HG03469 (cell line): ENCODE data around the gene PEX16.

Source experiments
- ATAC-seq: cut with Tn5 transposase; IDR thresholded peaks from one replicate; pipeline ENCODE4 v1.9.1; 2021; ENCODE audit warnings: mild to moderate bottlenecking, moderate library complexity, moderate number of reproducible peaks; ENCODE audit not compliant: unreplicated experiment

The PEX16 gene

DNA sequence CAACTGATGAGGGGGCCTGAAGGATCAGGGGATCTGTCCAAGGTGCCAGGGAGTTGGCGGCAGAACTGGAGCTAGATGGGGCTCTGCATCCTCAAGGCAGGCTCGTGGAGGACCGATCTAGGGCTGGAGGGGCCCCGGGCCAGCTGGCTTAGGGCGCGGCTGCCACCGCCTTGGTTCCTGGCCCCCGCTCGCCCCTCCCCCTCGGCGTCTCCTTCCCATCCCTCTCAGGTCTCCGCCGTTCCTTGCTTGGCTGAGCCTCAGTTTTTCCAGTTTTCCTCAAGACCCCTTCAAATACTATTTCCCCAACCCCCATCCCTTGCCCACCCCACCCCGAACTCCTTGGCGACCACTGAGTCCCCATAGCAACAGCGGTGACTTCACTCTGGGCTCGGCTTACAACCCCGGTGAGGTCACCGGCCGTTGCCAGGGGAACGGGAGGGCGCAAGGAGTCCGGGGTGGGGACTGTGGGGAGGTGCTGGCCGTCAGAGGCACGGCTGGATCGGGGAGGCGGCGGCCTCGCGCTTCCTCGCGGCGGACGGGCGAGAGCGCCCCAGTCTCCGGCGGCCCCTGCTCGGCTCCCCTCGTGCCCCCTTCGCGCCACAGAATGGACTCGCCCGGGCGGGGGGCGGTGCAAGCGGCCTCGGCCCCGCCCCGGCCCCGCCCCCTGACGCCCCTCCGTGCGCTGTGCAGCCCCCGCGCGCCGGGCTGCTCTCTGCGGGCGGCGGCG lies 18.1 kb downstream of the PEX16 start:
- ATAC-seq = no peak

DNA sequence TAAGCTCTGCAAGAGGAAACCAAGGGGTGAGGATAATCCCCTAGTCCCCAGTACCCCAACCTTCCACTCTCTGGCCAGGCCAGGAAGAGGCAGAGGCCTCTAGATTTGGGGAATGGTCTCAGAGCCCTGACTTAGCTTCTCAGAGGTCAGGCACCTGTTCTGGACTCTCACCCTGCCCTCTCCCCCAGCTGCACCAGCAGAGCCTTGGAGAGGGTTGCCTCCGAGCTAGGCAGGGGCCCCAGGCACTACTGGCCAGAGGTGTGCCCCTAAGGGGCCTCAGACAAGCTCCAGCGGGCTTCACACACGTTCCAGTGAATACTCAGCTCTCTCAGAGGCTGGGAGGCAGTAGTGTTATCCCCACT lies 18.6 kb downstream of the PEX16 start:
- no peak for ATAC-seq

DNA sequence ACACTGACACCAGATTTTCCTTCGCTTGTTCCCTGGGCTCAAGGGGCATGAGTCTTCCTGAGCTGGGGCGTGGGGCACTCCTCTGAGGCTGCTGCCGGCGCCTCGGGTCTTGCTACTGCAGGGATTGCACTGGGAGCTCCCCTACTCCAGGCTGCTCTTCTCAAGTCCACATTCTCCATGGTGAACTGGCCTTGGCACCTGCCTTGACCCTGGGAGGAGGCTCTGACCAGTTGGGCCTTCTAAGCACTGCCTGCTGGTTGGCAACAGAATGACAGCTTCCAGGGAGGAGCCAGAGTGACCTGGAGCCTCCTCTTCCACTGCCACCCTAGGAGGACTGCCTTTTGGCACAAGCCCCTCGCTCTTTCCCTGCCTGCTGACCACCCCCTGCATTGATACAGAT lies 20.1 kb downstream of the PEX16 start:
- ATAC-seq = no peak

DNA sequence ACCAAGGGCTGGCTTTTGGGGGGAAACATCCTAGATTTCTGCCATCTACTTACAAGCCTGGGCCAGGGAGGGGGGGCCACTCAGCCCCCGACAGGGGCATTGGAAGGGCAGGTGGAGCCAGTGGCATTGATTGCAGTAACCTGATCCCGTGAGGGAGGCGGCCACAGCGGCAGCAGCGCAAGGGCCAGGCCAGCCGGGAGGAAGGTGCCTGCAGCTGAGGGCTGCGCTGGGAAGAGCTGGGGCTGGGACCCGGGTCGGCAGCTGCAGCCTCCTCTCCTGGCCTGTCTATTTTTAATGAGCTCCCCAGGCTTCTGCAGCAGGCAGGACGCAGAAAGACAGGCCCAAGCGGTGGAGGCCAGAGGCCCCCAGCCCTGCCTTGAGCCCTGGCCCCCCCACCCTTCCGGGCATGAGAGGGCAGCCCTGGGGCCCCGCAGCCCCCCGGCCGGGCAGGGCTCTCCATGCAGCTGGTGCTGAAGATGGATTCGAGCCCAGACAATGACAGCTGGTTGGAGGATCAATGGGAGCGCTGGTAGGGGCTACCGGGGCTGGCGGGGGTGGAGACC lies 21.2 kb downstream of the PEX16 start:
- ATAC-seq = no peak

DNA sequence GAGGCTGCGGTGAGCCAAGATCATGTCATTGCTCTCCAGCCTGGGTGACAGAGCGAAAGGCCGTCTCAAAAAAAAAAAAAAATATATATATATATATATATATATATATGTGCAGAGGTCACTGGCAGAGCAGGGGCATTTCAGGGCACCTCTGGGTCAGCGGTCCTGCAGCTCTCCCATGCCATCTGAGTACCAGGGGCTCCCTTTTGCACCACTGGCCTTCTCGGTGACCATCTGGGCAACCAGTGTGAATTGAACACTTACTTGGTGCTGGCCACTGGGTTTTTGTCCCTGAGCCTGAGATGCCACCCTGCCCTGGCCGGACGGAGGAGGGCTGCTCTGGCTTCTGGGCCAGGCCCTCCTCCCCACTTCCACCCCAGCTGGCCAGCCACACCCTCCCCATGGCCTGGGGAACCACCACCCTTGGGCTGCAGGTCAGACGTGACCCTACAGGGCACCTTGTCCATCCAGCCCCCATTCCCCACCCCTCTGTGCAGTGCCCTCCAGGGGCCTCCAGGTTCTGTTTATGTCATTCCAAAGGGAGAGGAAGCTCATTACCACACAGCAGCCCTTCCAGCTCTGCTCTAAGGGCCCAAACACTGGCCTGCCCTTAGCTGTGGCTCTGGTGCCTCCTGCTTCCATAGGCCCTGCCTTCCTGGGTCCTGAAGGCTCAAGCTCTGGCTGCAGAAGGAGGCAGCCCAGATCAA lies 22.0 kb downstream of the PEX16 start:
- ATAC-seq = no peak

DNA sequence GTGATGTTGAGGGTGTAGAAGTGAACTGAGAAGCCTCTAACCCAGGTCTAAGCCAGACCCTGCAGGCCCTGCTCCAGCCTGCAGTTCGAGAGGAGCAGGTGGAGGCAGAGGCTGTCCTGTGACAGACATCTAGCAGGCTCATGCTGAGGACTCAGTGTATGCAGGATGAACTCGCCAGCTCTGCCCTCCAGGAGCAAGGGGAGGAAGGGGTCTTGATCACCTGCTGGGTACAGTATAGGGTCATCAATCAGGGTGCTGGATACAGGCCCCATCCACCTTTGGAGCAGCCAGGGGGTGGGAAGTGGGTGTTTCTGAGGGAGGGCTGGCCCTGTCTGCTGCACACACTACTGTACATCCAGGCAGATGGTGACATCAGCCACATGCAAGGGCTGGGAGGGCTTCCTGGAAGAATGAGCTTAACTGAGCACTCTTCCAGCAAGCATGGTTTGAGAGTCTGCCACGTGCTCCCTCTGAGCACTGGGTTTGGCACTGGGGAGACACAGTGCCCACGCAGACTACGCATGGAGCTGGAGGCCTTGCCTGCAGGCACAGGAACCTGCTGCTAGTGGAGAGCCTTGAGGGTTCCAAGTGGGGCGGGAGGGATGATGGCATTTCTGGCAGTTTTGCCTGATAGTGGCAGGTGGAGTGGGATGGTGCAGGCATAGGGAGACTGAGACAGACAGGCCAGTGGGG lies 23.0 kb downstream of the PEX16 start:
- ATAC-seq = no peak

DNA sequence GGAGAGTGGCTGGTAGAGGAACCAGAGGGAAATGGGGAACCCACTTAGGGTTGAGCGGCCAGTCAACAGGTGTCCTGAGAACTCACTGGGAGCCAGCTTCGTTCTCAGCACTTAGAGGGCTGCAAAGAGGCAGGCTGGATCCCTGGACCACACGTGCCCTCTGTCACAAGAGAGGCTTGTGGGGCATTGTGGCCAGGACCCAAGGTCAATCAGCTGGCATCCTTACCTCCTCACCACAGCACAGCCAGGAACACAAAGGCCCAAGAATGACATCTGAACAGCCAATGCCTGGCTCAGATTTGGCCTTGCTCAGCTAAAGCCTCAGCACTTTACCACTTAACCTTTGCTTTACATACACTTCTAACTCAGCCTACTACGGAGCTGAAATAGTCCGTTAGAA lies 24.8 kb downstream of the PEX16 start:
- no peak for ATAC-seq

DNA sequence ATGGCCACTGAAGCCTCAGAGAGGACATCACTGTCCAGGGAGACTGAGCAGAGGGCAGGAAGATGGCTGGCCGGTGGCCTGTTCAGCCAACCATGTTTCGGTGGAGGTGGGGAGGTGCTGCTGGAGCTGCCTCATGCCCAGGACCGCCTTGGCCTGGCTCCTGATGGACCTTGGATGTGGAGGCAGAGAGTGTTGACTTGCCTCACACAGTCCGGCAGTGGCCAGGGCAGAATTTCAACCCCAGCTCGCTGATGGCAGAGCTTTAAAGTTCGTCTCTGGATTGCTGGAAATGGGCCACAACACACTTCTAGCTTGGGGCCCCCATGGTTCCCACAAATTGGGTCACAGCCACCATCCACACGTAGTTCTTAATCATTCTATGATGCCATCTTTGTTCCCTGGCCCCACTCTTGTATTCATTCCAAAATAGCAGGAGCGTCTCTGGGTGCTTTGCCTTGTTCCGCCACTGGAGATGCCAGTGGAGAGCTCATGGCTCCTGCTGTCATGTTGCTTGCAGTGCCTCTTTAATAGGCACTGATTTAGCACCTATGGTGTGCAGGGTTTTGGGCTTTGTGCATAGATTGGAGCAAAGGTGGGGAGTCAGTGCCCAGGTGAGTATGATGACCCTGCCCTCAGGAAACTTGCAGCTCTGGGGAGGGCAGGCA lies 26.7 kb downstream of the PEX16 start:
- no peak for ATAC-seq

DNA sequence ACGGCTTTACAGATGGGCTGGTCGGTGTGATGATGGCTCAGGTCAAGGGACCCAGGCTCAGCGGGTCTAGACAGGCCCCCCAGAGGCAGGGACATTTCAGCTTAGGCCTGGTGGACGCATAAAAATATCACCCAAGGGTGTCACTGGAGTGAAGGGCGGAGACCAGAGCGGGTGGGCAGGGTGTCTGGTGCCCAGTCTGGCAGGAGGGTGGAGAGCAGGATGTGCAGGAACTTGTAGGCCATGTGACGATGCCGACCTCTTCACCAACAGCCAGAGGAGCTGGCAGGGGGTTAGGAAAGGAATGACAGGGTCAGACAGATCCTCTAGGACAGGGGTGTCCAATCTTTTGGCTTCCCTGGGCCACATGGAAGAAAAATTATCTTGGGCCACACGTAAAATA lies 27.7 kb downstream of the PEX16 start:
- ATAC-seq = no peak

DNA sequence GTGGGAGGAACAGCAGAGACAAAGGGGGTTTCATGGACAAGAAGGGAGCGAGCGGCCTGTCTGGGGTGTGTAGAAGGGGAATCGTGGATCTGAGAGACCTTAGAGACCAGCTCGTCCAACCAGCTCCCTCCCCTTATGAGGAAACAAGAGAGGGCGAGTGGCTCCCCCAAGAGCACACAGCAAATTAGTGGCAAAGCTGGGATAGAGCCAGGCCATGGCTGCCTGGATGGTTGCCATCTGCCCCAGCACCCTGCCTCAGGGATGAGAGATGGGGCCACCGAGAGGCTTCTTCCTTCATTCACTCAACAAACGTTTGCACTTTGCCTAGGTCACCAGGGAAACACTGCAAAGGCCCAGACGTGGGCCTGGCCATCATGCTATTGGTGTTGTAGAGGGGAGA lies 28.1 kb downstream of the PEX16 start:
- ATAC-seq = no peak

DNA sequence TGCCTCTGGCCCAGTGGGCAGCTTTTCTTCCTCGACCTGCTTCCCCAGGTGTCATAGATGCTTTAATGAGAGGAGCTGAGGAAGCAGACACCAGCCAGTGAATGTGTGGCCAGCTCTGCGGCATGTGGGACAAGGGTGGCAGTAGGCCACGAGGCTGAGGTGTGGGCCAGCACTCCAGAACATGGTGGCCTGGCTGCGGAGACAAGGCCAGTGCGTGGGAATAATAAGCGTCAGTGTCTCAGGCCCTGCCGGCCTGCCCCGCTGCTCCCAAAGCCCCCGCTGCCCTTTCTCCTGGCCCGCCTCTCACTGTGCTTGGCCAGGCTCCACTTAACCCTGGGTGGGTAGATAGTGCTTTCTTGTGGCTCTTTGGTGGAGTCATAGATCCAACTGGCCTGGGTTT lies 30.1 kb downstream of the PEX16 start:
- no peak for ATAC-seq

DNA sequence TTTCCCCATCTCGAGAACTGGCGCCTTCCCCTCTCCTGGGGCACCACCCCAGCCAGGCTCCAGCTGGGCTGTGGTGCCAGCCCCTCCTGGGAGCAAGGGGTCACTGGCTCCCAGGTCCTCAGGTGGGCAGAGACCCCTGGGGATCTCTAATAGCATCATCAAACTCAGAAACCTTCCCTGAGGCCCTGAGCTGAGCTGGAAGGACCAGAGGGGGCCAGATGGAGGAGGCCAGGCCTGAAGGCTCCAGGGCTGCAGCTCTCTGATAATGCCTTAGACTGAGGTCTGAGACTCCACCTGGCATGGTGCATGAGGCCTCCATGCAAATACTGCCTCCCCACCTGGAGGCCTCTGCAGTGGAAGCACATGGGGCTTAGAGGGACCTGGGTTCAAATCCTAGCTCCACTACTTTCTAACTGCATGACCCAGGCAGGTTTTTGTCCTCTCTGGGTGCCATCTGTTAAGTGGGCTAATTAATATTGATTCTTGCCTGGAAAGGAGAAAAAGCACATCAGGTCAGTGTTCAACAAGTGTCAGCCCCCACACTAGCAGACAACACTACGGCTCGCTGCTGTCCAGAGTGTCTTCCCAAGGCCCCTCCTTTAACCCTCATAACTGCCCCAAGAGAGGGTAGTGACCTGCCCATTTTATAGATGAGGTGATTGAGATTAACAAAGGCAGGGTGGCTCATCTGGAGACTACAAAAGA lies 30.7 kb downstream of the PEX16 start:
- no peak for ATAC-seq

DNA sequence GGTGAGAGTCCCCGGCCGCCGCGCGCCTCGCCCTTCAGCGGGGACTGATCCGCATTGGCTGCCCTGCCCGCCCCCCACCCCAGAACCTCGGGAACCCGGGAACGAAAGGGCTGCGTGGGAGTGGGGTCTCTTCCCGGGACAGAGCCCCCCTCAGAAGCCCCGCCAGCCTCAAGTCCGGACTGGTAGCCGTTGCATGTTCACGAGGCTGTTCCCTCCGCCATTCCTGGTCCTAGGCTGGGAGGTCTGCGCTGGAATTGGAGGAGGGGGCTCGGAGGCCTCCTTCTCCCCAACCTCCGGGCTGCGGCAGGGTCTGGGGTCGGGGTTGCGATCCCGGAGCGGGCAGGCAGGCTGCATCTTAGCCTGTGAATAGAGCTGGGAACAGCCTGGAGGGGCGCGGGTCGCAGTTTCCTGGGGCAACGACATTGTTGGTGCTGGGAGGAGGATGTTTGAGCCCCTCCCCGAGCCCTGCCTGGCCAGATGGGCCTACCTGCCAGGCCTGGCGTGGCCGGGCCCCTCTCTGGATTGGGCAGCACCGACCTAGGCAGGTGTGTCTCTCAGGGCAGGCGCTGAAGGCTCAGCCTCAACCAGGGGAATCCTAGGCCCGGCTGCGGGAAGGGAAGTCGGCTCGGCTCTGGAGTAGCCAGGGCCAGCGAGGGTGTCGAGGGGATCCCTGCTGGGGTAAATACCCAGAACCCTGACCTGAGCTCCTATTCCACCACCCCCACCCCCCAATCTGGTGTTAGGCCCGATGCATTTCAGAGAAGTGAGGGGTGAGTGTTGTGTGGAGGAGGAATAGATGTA lies 31.6 kb downstream of the PEX16 start:
- ATAC-seq = no peak

DNA sequence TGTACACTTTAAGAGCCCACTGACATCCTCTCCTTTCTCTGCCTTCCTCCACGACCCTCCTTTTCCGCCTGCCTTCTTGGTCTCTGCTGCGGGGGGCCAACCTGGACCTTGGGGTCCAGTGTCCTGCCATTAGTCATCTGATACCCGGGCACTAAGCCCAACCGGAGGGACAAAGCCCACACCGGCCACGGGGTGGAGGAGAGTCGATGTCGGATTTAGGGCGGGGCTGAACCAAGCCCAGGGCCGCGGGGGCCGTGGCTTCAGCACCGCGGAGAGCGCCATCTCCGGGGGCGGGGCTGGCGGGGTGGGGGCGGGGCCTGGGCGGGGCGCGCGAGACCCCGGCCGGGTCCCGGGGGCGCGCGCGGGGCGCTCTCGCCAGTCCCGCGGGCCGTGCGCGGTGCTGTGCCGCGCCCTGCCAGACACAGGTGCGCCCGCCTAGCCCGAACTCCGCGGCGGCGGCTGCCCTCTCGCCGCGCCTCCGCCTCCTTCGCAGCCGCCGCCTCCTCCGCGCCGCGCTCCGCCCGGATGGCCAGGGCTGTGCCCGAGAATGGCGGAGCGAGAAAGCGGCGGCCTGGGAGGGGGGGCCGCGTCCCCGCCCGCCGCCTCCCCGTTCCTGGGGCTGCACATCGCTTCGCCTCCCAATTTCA lies 32.3 kb downstream of the PEX16 start, which contains the start of gene MAPK8IP1:
Gene MAPK8IP1, plus strand, starts transcription at position 378 of the 647 bp plus-strand sequence. Its CDS starts 170 bp downstream, at position 548.
- no peak for ATAC-seq

DNA sequence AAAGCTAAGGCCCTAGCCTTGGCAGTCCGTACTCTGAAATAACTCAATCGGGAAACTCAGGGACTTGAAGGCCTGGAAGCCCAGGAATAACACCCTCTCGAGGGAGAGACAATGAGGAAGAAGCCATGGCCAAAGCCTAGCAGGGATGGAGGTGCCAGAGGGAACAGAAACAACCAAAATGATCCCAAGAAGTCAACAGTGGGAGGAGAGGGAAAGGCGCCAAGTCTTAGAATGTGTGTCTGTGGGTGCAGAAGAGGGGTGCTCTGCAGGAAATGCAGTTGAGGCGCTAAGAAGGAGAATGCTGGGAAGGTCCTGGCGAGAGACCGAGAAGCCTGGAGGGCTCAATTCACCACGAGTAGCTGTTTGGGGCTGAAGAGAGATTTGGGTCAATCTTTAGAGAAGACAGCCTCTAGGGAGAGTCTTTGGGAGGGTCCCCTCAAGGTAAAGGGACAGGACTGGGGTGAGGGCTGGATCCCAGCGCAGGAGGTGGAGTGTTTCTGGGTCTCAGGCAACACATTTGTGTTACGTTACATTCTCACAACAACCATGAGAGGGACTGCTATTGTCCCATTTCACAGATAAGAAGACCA lies 33.0 kb downstream of the PEX16 start:
- ATAC-seq = no peak

DNA sequence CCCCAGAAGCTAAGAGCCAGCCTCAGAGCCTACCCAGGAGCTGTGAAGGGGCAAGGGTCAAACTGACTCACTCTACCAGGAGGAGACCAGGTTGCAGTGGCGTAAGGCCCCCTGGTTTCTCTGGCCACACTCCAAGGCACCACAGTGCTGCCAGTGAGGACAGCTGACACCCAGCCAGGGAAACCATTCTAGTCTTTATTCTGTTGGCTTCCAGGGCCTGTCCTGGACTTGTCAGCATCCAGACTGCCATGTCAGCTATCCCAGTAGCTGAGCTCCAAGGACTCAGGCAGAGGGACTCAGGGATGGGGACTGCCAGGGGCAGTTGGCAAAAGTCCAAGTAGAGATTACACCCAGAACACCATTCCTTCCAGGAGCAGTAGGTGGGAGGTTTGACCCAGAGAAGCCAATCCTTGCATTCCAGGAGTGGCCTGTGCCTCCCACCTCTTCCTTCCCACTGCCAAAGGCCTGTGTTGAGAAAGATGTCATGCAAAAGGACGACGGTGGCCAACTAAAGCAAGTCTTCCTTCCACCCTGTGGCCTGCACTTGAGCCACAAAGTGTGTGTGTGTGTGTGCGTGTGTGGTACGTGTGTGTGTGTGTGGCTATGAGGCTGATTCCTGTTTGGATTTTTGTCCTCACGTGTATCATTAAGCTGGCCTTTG lies 35.8 kb downstream of the PEX16 start:
- ATAC-seq = no peak

DNA sequence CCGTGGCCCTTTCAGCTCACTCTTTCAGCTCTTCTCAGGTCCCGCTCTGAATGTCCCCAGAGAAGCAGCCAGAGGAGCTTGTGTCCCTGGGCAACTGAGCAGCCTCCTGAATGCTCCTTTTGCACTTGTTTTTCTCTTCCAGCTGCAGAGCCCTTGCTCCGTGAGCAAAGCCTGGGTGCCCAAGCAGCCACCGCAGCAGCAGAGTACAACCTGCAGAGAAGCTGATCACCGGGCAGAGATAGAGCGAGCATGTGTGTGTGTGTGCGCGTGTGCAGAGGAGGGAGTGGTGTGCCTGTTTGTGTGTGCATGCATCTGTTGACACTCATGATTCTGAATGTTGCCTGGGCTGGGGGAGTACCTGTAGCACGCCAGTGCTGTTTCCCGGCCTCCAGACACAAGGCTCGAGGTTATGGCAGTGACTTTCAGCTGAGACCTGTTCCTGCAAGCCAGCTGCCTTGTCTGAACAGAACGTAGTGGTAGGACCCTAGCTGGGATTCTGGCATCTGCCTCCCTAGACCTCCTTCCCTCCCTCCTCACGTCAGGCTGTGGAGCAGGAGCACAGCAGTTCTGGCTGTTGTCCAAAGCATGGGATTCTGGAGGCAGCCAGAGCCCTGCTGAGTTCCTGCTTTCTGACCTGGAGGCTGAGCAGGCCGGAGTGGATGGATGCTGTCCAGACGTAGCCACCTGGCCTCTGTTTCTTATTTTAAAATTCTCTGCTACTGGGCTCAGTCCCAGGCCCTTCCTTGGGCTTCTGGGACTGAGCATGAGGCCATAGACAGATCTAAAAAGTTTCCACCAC lies 36.7 kb downstream of the PEX16 start:
- ATAC-seq = no peak
